Activated CD4-positive, alpha-beta T cell treated with anti-CD3 and anti-CD28 coated beads for 36 hours (primary cell): ENCODE measurements around the gene STIL. TPM values are rescaled to one million over a fixed set of nuclear protein-coding genes. Genes with fewer than 3 reads are reported as not detected.

Experiments used
- ATAC-seq: fragments of 200-7000 bp; cut with Tn5 transposase; one replicate; pipeline ENCODE4 v1.10.0; 2021; ENCODE audit warnings: mild to moderate bottlenecking, moderate library complexity
- CTCF ChIA-PET: fragments of 350-600 bp; sonication (Branson Sonifier 250); formaldehyde crosslinking; loops from one replicate; lab custom pipeline; 2021; ENCODE audit warnings: antibody characterized with exemption; lab: Charles Lee
- POLR2A ChIA-PET: fragments of 350-600 bp; sonication (Branson Sonifier 250); formaldehyde crosslinking; loops from one replicate; lab custom pipeline; 2021; ENCODE audit warnings: antibody characterized with exemption, inconsistent platforms; lab: Charles Lee
- DNase-seq: peaks from one replicate; pipeline ENCODE4 v3.0.0-alpha.2; 2020
- H3K27ac Mint-ChIP-seq: one replicate; pipeline ENCODE4 v1.8.0; 2021; ENCODE audit warnings: mixed read lengths
- H3K27me3 Mint-ChIP-seq: one replicate; pipeline ENCODE4 v1.8.0; 2021; ENCODE audit warnings: mixed read lengths
- H3K36me3 Mint-ChIP-seq: one replicate; pipeline ENCODE4 v1.8.0; 2021; ENCODE audit warnings: low read depth, mixed read lengths
- H3K4me1 Mint-ChIP-seq: one replicate; pipeline ENCODE4 v1.8.0; 2021; ENCODE audit warnings: mixed read lengths
- H3K4me3 Mint-ChIP-seq: one replicate; pipeline ENCODE4 v1.8.0; 2021; ENCODE audit warnings: mild to moderate bottlenecking, moderate library complexity, mixed read lengths
- H3K9me3 Mint-ChIP-seq: one replicate; pipeline ENCODE4 v1.8.0; 2021; ENCODE audit warnings: low read depth, mixed read lengths
- intact Hi-C, 2 experiments: fragments of 100-400 bp; cut with DNase I in 1 of 2; cut with micrococcal nuclease in 1 of 2; formaldehyde crosslinking; loops; one replicate each; pipeline versions ENCODE4 v1.14.2 to v1.15.1; 2022 to 2024; cut with DNase I, micrococcal nuclease
- total RNA-seq, 2 experiments: library from RNA; stranded (reverse); gene quantifications; one replicate each; pipeline ENCODE4 v1.2.3, GENCODE V29; 2021

Gene STIL
- total RNA-seq, 2 experiments from 2014 or later = 33.9 to 36.0 TPM

GRCh38 chr1:47227341-47228232 lies 86.4 kb downstream of the STIL start:
- H3K27me3 Mint-ChIP-seq = peaks cover 55% of the 10 kb centered on the region
- ATAC-seq (no peak), DNase-seq (no peak)
- H3K4me1 Mint-ChIP-seq = peaks cover 26% of the 10 kb centered on the region
- intact Hi-C loops = loop anchor here in 1 of 2 experiments (10.0 kb wide), 1 partner anchor 217 kb away; no protein-coding TSS in a partner anchor
- no peaks in the 10 kb centered on the region for H3K9me3 Mint-ChIP-seq
- H3K27ac Mint-ChIP-seq = no peak overlapping the region
- ChIA-PET CTCF (interaction anchor here (0.7 to 3.1 kb wide), 4 partner anchors 35 to 209 kb away, joined by 3 to 9 read pairs (median 4); no protein-coding TSS in a partner anchor), POLR2A (no interaction called here)
- H3K4me3 Mint-ChIP-seq = no peak overlapping the region
- H3K36me3 Mint-ChIP-seq = no peaks in the 10 kb centered on the region

GRCh38 chr1:47226839-47227215 lies 87.1 kb downstream of the STIL start:
- no peaks in the 10 kb centered on the region for H3K36me3 Mint-ChIP-seq
- POLR2A ChIA-PET = no interaction called here
- CTCF ChIA-PET = interaction anchor here (1.0 to 3.1 kb wide), 2 partner anchors 34 to 42 kb away, joined by 4 to 9 read pairs; no protein-coding TSS in a partner anchor
- H3K27me3 Mint-ChIP-seq = peaks cover 51% of the 10 kb centered on the region
- intact Hi-C loops = loop anchor here in 1 of 2 experiments (10.0 kb wide), 1 partner anchor 218 kb away; no protein-coding TSS in a partner anchor
- peaks cover 22% of the 10 kb centered on the region for H3K4me1 Mint-ChIP-seq
- no peak overlapping the region for H3K4me3 Mint-ChIP-seq
- no peaks in the 10 kb centered on the region for H3K9me3 Mint-ChIP-seq
- DNase-seq = no peak
- ATAC-seq = no peak
- H3K27ac Mint-ChIP-seq = no peak overlapping the region

- Mint-ChIP-seq H3K4me1 (peaks cover 17% of the 10 kb centered on the region), H3K9me3 (no peaks in the 10 kb centered on the region), H3K27ac (no peak overlapping the region), H3K27me3 (peaks cover 46% of the 10 kb centered on the region), H3K4me3 (no peak overlapping the region), H3K36me3 (no peaks in the 10 kb centered on the region)
- ATAC-seq (no peak), DNase-seq (no peak)
- ChIA-PET POLR2A (no interaction called here), CTCF (interaction anchor here (1.0 kb wide), 1 partner anchor 41 kb away, joined by 4 read pairs; no protein-coding TSS in a partner anchor)
- intact Hi-C loops = loop anchor here in 1 of 2 experiments (10.0 kb wide), 1 partner anchor 219 kb away; no protein-coding TSS in a partner anchor
Measured at GRCh38 chr1:47226121-47226838, 87.7 kb downstream of the STIL start.

- intact Hi-C loops = loop anchor here in 1 of 2 experiments (10.0 kb wide), 1 partner anchor 219 kb away; no protein-coding TSS in a partner anchor
- ChIA-PET CTCF (no interaction called here), POLR2A (no interaction called here)
- Mint-ChIP-seq H3K9me3 (no peaks in the 10 kb centered on the region), H3K27me3 (peaks cover 42% of the 10 kb centered on the region), H3K4me1 (peaks cover 11% of the 10 kb centered on the region), H3K36me3 (no peaks in the 10 kb centered on the region), H3K4me3 (no peak overlapping the region), H3K27ac (no peak overlapping the region)
- DNase-seq (no peak), ATAC-seq (no peak)
Measured at GRCh38 chr1:47225430-47226100, 88.4 kb downstream of the STIL start.

- Mint-ChIP-seq H3K27me3 (peaks cover 39% of the 10 kb centered on the region), H3K9me3 (no peaks in the 10 kb centered on the region), H3K36me3 (no peaks in the 10 kb centered on the region), H3K4me1 (peaks cover 5% of the 10 kb centered on the region), H3K4me3 (no peak overlapping the region), H3K27ac (no peak overlapping the region)
- ChIA-PET POLR2A (no interaction called here), CTCF (interaction anchor here (1.0 kb wide), 1 partner anchor 485 kb away, joined by 3 read pairs; no protein-coding TSS in a partner anchor)
- intact Hi-C loops = loop anchor here in 1 of 2 experiments (10.0 kb wide), 1 partner anchor 220 kb away; no protein-coding TSS in a partner anchor
- ATAC-seq = no peak
- DNase-seq = no peak
Measured at GRCh38 chr1:47224676-47225399, 89.1 kb downstream of the STIL start.

- H3K4me1 Mint-ChIP-seq = peaks cover 2% of the 10 kb centered on the region
- DNase-seq (no peak), ATAC-seq (no peak)
- intact Hi-C loops = loop anchor here (2.0 to 10.0 kb wide), 2 partner anchors 19 to 221 kb away; no protein-coding TSS in a partner anchor
- ChIA-PET POLR2A (no interaction called here), CTCF (interaction anchor here (1.0 kb wide), 1 partner anchor 486 kb away, joined by 3 read pairs; no protein-coding TSS in a partner anchor)
- H3K4me3 Mint-ChIP-seq = no peak overlapping the region
- H3K36me3 Mint-ChIP-seq = no peaks in the 10 kb centered on the region
- no peak overlapping the region for H3K27ac Mint-ChIP-seq
- no peaks in the 10 kb centered on the region for H3K9me3 Mint-ChIP-seq
- H3K27me3 Mint-ChIP-seq = peaks cover 32% of the 10 kb centered on the region
Measured at GRCh38 chr1:47223921-47224675, 89.8 kb downstream of the STIL start.

- no peak overlapping the region for H3K4me3 Mint-ChIP-seq
- no peak overlapping the region for H3K27ac Mint-ChIP-seq
- ChIA-PET POLR2A (interaction anchor here (0.6 kb wide), 1 partner anchor 615 kb away, joined by 3 read pairs; no protein-coding TSS in a partner anchor), CTCF (no interaction called here)
- no peaks in the 10 kb centered on the region for H3K36me3 Mint-ChIP-seq
- H3K9me3 Mint-ChIP-seq = no peaks in the 10 kb centered on the region
- no peak for DNase-seq
- peaks cover 29% of the 10 kb centered on the region for H3K27me3 Mint-ChIP-seq
- H3K4me1 Mint-ChIP-seq = peaks cover 2% of the 10 kb centered on the region
- intact Hi-C loops = loop anchor here (2.0 to 10.0 kb wide), 2 partner anchors 19 to 221 kb away; no protein-coding TSS in a partner anchor
- ATAC-seq = no peak
Measured at GRCh38 chr1:47223174-47223920, 90.6 kb downstream of the STIL start.

- ChIA-PET CTCF (interaction anchor here (0.5 kb wide), 1 partner anchor 47 kb away, joined by 3 read pairs; no protein-coding TSS in a partner anchor), POLR2A (interaction anchor here (0.6 kb wide), 1 partner anchor 614 kb away, joined by 3 read pairs; no protein-coding TSS in a partner anchor)
- DNase-seq = no peak
- ATAC-seq = no peak
- Mint-ChIP-seq H3K27ac (no peak overlapping the region), H3K27me3 (peaks cover 20% of the 10 kb centered on the region), H3K9me3 (no peaks in the 10 kb centered on the region), H3K4me3 (no peak overlapping the region), H3K36me3 (no peaks in the 10 kb centered on the region), H3K4me1 (peaks cover 2% of the 10 kb centered on the region)
- intact Hi-C loops = loop anchor here (2.0 to 10.0 kb wide), 2 partner anchors 20 to 222 kb away; no protein-coding TSS in a partner anchor
Measured at GRCh38 chr1:47222476-47222875, 91.5 kb downstream of the STIL start.

GRCh38 chr1:47219590-47220220 lies 94.2 kb downstream of the STIL start:
- CTCF ChIA-PET = no interaction called here
- ATAC-seq = no peak
- intact Hi-C loops = loop anchor here in 1 of 2 experiments (10.0 kb wide), 1 partner anchor 225 kb away; no protein-coding TSS in a partner anchor
- Mint-ChIP-seq H3K27ac (no peak overlapping the region), H3K36me3 (no peaks in the 10 kb centered on the region), H3K4me3 (no peak overlapping the region), H3K27me3 (peaks cover 3% of the 10 kb centered on the region), H3K4me1 (no peaks in the 10 kb centered on the region), H3K9me3 (no peaks in the 10 kb centered on the region)
- DNase-seq = no peak
- POLR2A ChIA-PET = no interaction called here
